LoVo (cell line): ENCODE measurements around the gene TEAD2.

ENCODE experiments used
- DNase-seq: peaks from one replicate; pipeline ENCODE4 v3.0.0-alpha.2; 2016; ENCODE audit warnings: low spot score

TEAD2 gene

DNA sequence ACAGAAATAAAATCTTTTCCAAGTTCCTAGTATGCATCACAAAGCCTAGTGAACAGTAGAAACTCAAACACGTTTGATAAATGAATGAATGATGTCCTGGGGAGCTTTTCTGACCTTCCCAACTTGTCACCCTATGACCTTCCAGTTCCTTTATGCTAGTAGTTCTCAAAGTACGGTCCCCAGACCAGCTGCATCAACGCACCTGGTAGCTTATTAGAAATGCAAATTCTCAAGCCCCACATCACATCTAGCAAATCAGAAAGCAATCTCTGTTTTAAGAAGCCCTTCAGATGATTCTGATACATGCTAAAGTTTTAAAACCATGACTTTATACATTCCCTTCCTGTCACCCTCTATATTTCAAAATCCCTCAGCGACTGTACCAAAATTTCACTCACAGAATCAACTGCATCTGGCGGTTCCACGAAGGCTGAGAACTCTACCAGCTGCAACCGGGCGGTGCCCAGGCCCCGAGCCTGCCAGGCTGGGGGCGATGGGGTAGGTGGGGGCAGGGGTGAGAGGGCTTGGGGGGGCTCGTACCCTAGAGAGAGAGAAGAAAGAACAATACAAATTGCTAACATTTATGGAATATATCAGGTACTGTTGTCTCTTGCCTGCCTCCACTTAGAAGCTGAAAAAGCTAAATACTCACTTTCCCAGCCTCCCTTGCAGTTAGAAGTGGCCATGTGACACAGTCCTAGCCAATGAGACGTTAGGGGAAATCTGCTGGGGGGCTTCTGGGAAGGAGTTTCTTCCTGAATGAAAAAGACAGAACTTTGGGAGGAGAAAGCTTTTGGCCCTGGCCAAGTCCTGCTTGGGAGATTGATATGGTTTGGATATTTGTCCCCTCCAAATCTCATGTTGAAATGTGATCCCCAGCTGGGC, 13.7 kb downstream of the TEAD2 start:
- no peak for DNase-seq

DNA sequence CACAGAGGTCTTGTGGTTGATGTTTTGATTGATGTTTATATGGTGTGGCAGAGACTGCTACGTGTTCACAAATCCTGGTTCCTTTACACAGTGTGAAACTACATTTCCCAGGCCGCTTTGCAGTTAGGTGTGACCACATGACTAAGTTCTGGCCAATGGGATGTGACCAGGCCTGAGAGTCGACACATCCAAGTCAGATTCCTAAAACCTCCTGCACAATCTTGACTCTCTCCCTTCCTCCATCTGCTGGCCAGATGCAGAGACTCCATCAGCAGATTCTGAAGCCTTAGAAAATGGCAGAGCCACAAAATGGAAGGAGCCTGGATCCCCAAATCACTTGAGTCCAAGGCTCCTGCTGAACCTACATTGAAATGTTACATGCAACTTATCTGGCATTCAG, 14.4 kb downstream of the TEAD2 start:
- DNase-seq = no peak

GRCh38 chr19:49347191-49347590, 15.0 kb downstream of the TEAD2 start:
- DNase-seq = no peak

- DNase-seq = no peak
Observed at GRCh38 chr19:49344505-49345423, 17.5 kb downstream of the TEAD2 start.

DNA sequence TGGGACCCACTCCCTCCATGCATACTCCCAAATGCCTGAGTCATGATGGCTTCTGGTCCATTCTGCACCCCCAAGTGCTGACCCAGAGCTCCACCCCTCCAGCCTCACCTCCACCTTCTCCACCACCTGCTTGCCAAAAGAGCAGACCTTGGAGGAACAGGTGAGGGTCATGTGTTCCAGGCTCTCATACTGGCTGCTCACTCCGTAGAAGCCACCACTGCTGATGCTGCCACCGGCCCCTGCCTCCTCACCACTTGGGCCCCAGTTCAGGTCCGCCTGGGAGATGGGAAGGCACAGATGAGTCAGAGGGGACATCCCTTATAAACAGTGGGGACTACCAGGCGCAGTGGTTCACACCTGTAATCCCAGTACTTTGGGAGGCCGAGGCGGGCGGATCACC, 19.1 kb downstream of the TEAD2 start:
- no peak for DNase-seq

DNA sequence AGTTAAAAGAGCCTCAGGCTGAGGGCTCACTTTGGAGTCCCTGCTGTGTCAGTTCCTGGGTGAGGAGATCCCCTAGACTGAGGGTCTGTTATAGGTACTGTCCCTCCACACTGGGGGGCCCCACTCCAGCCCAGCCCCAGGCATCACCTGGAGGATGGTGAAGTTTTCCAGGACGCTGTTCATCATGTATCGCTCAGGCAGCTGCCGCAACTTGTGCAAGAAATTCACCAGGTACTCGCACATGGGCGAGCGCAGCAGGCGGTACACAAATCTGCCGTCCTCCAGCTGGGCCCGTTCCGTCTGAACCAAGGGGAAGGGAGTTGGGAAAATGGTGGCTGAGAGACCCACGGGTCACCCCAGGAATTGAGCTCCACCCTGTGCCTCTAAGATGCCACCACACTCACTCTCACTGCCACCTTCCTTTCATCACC, 19.9 kb downstream of the TEAD2 start:
- no peak for DNase-seq

DNA sequence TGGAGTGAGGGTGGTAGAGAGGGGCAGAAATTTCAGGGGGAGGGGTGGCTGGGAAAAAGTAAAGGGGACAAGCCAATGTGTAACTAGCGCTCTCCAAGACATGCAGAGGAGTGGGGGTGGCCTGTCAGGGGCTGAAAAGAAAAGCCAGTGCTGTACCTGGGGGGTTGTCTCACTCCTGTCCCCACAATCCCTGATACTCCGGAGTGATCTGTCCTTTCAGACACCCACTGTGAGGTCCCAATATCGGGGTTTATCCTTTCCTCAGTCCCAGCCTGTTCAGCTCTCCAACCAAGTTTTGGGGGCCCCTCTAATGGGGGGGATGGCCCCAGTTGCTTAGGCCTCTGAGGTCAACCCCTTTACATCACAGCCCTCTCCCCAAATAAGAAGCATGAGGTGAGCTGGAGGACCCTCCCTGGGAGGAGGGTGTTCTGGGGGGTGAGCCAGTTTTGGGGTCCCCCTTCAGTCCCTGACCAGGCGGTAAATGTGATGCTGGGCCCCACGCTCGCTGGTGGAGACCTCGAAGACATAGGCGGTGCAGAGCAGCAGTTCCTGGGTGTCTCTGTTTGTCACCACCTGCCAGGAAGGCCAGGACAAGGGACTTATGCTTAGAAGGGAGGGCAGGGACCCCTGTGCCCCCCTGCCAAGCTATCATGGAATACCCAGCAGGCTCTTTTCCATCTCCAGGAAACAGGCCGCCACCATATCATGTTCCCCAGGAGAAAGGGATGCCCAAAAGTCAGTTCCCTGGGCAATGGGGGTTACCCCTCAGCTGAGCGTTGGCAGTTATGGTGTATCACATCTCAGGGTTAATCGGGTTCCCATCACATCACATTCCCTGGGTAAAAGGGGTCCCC, 21.1 kb downstream of the TEAD2 start:
- no peak for DNase-seq

- DNase-seq = no peak
Observed at GRCh38 chr19:49340069-49340864, 21.9 kb downstream of the TEAD2 start.

DNA sequence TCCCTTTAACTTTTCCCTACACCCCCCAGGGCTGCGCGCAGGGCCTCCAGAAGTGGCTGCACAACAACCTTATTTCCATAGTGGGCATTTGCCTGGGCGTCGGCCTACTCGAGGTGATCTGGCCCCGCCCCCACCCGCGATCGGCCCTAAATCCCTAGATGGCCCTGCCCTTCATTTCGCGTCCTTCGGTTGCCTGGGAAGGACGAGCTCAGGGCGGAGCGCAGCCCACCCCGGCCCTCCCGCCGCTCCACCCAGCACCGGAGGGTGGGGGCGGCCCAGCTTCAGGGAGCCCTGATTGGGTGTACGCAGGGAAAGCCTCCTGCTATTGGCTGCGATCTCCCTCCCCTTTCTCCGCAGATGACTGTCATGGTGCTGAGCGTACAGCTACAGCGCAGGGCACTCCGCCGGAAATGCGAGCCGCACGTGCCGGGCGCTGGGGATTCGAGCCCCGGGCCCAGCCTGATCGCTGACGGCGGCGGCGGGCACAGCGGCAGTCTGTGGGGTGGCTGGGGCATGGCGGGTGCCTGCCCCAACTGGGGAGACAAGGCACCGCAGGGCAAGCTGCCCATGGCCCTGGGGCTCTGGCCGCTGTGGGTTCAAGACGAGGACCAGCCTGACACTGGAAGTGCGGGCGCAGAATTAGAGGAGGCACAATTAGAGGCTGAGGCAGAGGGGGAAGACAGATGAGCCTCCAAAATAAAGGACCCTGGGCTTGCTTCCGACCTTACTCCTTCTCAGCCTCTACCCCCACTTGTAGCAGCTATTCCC, 22.7 kb downstream of the TEAD2 start:
- peak; percentile 15 for DNase-seq

GRCh38 chr19:49338691-49339300, 23.4 kb downstream of the TEAD2 start:
- peak; percentile 38 for DNase-seq

GRCh38 chr19:49338023-49338677, 24.1 kb downstream of the TEAD2 start:
- DNase-seq = no peak

DNA sequence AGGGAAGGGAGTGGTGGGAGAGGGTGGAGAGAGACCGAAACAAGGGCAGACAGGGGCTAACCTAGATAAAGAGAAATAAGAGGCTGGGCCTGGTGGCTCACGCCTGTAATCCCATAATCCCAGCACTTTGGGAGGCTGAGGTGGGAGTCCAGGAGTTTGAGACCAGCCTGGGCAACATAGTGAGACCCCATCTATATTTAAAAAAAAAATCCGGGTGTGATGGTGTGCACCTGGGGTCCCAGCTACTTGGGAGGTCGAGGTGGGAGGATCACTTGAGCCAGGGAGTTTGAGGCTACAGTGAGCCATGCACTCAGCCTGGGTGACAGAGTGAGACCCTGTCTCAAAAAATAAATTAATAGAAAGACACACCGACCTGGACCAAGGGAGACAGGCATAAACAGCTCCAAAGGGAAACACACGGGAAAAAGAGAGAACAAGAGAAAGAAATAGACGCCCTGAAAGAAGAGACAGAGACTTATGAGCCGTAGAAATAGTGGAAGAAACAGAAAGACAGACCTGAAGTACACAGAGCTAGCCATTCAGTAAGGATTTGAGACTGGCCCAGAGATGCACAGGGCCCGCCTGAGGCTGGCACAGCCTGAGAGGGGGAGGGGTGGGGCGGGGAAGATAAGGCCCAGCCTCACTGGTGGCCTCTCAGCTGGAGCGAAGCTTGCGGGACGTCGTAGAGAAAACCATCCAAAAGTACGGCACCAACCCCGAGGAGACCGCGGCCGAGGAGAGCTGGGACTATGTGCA, 24.8 kb downstream of the TEAD2 start:
- no peak for DNase-seq

- DNase-seq = no peak
Observed at GRCh38 chr19:49336482-49337266, 25.5 kb downstream of the TEAD2 start.

DNA sequence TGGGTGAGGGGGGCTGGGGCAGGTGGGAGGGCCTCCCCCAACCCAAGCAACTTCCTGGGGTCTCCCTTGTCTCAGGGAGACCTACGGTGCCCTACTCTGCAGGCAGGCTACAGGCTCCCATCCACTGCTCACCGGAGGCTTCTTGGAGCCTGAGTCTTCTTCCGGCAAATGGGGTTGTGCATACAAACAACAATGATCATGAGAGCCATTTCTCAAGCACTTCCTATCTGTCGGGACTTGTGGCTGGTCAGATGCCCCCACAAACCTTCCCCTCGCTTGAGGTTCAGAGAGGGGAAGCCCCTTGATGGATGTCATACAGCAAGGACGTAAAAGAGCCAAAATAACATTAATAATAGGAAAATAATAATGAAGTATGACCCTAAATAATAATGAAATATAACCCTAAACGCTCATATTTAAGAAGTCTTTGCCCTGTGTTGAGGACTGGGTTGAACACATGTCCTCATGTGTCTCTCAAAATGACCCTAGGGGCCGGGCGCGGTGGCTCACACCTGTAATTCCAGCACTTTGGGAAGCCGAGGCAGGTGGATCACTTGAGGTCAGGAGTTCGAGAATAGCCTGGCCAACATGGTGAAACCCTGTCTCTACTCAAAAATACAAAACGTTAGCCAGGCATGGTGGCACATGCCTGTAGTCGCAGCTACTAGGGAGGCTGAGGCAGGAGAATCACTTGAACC, 26.3 kb downstream of the TEAD2 start:
- no peak for DNase-seq

- no peak for DNase-seq
Observed at GRCh38 chr19:49335071-49335783, 27.0 kb downstream of the TEAD2 start, which contains the start of gene CD37. TSS of gene CD37 (plus strand) at chr19:49335406. CDS start at chr19:49335541, 135 bp downstream.

DNA sequence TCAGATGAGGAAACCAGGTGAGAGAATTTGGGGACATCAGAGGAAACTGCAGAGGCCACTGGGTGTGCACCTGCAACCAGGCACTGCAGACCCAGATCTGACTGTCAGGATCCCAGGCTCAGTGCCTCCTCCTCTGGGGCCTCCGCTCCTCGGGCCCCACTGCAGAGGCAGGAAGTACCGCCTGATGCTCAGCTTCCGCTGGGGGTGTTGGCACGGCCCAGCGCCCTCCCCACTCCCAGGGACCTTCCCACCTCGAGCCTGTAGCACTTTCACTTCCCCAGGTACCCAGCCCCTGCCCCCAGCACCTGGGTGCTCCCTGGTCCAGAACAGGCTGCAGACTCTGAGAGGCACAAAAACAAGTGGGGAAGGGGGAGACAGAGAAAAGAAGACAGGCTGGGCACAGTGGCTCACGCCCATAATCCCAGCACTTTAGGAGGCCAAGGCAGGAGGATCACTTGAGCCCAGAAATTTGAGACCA, 28.4 kb downstream of the TEAD2 start:
- no peak for DNase-seq
